GM18526 (cell line): ENCODE measurements around the gene KANSL2.

Experiments
- POLR2A ChIP-seq: IDR thresholded peaks from 3 replicates; pipeline ENCODE4 v1.6.1; 2011; ENCODE audit not compliant: insufficient read length; ENCODE audit errors: extremely low read depth

The KANSL2 gene

GRCh38 chr12:48686615-48687334, 4.7 kb upstream of the KANSL2 start:
- no peak for TF ChIP-seq POLR2A

GRCh38 chr12:48686037-48686595, 4.1 kb upstream of the KANSL2 start:
- TF ChIP-seq POLR2A: no peak

GRCh38 chr12:48683534-48683933, 1.5 kb upstream of the KANSL2 start:
- TF ChIP-seq POLR2A: no peak

GRCh38 chr12:48682927-48683326, 889 bp upstream of the KANSL2 start:
- TF ChIP-seq POLR2A: no peak

- TF ChIP-seq POLR2A: no peak
Measured at GRCh38 chr12:48681399-48681709, 684 bp downstream of the KANSL2 start.

- TF ChIP-seq POLR2A: no peak
Measured at GRCh38 chr12:48680861-48681260, 1.2 kb downstream of the KANSL2 start.

GRCh38 chr12:48678551-48679185, 3.4 kb downstream of the KANSL2 start:
- TF ChIP-seq POLR2A: no peak

GRCh38 chr12:48671231-48671856, 10.7 kb downstream of the KANSL2 start:
- no peak for TF ChIP-seq POLR2A

- TF ChIP-seq POLR2A: no peak
Measured at GRCh38 chr12:48668996-48669395, 13.0 kb downstream of the KANSL2 start.

- no peak for TF ChIP-seq POLR2A
Measured at GRCh38 chr12:48659863-48660262, 22.2 kb downstream of the KANSL2 start.

GRCh38 chr12:48651681-48652080, 30.4 kb downstream of the KANSL2 start:
- no peak for TF ChIP-seq POLR2A

GRCh38 chr12:48643011-48643410, 39.0 kb downstream of the KANSL2 start:
- no peak for TF ChIP-seq POLR2A

- no peak for TF ChIP-seq POLR2A
Measured at GRCh38 chr12:48640854-48641253, 41.2 kb downstream of the KANSL2 start.

- TF ChIP-seq POLR2A: no peak
Measured at GRCh38 chr12:48640428-48640827, 41.6 kb downstream of the KANSL2 start.

GRCh38 chr12:48631071-48631470, 51.0 kb downstream of the KANSL2 start:
- TF ChIP-seq POLR2A: no peak

- no peak for TF ChIP-seq POLR2A
Measured at GRCh38 chr12:48630346-48630745, 51.7 kb downstream of the KANSL2 start.
